Measurements from ENCODE around the gene GARNL3.

GARNL3 gene

DNA sequence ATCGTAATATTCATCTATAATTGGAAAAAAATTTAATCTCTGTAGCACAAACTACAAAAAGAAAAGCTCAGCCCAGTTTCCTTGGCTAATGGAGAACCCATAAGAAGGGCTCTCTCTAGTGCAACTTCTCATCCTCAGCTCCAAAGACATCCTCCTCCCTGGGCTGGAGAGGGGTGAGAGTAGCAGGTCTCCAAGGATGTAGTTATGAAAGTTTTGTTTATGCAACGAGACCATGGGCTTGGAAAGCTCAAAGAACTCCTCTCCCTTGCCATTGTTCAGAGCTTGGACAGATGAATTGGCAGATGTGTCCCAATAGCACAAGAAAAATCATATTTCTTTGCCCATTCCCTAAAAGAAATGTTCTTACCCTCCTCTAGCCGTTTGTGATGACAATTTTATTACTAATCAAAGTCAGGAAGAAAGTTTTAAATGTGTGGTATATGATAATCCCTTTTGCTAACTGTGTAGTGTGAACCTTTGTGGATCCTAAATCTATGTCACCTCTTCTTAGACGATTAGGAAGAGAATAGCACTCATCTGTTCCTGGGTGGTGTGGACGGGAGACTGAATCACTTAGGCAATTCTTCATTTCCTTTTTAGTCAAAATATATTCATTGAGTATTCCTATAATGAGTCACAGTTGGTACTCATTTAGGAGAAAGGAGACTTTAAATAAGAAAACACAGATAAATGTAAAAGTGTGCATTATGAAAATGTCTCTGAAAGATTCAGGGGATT, 52.2 kb downstream of the GARNL3 start:
- DNase-seq: no peak

GRCh38 chr9:127318651-127319167, 54.1 kb downstream of the GARNL3 start:
- DNase-seq: no peak

- no peak for DNase-seq
Observed at GRCh38 chr9:127319366-127320114, 55.0 kb downstream of the GARNL3 start.

DNA sequence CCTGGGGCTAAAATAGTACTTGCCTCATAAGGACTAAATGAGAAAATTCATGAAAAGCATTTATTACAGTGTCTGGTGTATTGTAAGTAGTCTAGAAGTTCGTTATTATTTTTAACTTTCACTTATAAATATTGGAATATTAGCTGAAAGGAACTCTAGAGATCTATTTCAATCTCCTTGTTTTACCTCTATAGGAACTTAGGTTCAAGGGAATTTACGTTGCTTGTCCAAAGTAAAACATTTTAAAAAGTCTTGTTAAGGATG, 55.5 kb downstream of the GARNL3 start:
- no peak for DNase-seq

DNA sequence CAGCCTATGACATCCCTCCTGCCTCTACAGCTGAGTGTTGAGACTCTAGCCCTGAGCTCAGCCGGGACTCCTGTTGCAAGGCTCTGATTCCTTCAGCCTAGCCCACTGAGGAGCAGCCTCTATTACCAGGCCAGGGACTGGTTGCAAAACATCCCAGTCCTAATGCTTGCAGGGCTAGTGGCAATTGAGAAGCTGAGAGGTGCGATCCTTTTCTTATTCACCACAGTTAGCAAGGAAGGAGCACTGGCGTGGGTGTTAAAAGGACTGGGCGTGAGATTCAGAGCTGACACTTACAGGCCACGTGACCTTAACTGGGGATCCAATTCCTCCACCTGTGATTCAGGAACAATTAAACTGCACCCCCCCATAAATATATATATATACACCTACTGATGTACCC, 58.8 kb downstream of the GARNL3 start:
- no peak for DNase-seq

- no peak for DNase-seq
Observed at GRCh38 chr9:127330501-127330900, 65.9 kb downstream of the GARNL3 start.

- no peak for DNase-seq
Observed at GRCh38 chr9:127333221-127334064, 68.9 kb downstream of the GARNL3 start.

DNA sequence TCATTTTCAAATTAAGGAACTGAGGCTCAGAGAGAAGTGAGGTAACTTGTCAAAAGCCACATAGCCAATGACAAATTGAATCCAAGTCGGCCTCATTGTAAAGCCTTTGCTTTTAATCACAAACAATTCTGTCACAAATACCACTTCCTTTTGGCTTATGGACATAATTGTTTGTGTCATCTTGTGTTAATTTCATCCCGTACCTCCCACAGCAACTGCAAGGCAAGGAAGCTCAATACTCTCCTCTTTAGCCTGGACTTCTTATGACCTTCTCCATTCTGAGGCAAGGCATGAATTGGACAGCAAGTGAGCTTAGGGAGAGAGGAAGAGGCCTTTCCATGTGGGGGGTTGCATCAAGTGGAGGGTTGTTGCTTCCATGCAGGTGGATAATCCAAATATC, 70.2 kb downstream of the GARNL3 start:
- DNase-seq: no peak

- DNase-seq: no peak
Observed at GRCh38 chr9:127336086-127336485, 71.5 kb downstream of the GARNL3 start.

- DNase-seq: no peak
Observed at GRCh38 chr9:127336506-127337352, 72.2 kb downstream of the GARNL3 start.

- no peak for DNase-seq
Observed at GRCh38 chr9:127340721-127341120, 76.1 kb downstream of the GARNL3 start.

- no peak for DNase-seq
Observed at GRCh38 chr9:127341152-127341551, 76.6 kb downstream of the GARNL3 start.

GRCh38 chr9:127344368-127345000, 79.9 kb downstream of the GARNL3 start:
- no peak for DNase-seq

- DNase-seq: no peak
Observed at GRCh38 chr9:127345566-127345965, 81.0 kb downstream of the GARNL3 start.

GRCh38 chr9:127346584-127346983, 82.0 kb downstream of the GARNL3 start:
- DNase-seq: no peak

GRCh38 chr9:127347831-127348776, 83.5 kb downstream of the GARNL3 start:
- no peak for DNase-seq

DNA sequence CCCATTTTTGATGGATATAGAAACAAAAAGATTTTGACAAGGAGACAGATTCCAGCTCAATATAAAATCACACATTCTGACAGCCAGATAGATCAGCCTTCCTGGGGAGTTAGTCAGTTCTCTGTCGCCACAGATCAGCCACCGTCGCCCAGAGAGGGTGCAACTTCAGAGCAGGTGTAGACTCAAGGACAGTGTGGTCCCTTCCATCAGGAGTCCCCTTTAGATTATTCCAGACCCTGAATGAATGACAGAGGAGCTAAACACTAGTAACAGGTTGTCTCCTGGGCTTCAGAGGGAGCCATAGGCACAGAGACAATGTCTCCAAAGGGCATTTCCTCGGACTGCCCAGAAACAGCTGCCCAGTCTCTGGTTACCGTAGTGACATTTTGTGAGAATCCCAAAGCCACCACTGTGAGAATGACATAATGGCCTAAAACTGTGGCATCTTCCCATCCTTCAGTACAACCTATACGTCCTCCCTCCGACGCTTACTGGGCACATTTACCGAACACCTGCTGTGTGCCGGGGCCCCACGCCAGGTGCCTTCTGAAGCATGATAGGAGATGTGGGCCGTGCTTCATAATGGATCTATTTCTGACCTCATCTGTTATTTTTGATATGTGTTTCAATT, 85.0 kb downstream of the GARNL3 start:
- no peak for DNase-seq

GRCh38 chr9:127351182-127352166, 86.9 kb downstream of the GARNL3 start:
- peak; percentile 23 for DNase-seq

DNA sequence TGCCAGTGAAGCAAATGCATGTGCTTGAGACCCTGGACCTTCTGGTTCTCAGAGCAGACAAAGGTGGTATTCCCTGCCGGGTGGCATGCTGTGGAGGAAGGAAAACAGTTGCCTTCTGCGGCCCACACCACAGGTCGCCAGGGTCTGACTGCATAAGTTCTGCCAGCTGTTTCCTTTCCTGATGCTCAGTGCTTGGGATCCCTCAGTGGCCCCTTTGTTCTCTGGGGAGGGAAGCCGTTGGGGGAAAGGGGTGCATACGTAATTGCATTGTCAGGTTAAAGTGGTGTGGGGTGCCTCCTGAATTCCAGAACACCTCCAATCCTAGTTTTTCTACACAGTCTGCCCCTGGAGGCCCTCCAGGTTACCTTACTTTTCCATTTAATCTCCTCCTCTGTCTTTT, 89.3 kb downstream of the GARNL3 start:
- DNase-seq: no peak

Data from NCI-H526 treated with DMSO at 0.1 percent for 48 hours (cell line).